NCI-H748 treated with DMSO at 0.1 percent for 48 hours (cell line): Measurements from ENCODE around the gene C17orf50.
"Not testable (repeated sequence)": the region's sequence is repeated elsewhere in the genome, so short reads cannot be mapped to it uniquely, and the experiment has no call there.

Source experiments
- DNase-seq: peaks from one replicate; lab custom pipeline; 2025; lab: John Stamatoyannopoulos, UW

C17orf50 gene

GRCh38 chr17:35734396-35734795 is 26.3 kb upstream of the C17orf50 start:
- DNase-seq: no peak

GRCh38 chr17:35735036-35735805 is 25.5 kb upstream of the C17orf50 start:
- DNase-seq: no peak

- DNase-seq: no peak
Measured at GRCh38 chr17:35736236-35736635, 24.5 kb upstream of the C17orf50 start.

- DNase-seq: no peak
Measured at GRCh38 chr17:35738519-35739133, 22.1 kb upstream of the C17orf50 start.

DNA sequence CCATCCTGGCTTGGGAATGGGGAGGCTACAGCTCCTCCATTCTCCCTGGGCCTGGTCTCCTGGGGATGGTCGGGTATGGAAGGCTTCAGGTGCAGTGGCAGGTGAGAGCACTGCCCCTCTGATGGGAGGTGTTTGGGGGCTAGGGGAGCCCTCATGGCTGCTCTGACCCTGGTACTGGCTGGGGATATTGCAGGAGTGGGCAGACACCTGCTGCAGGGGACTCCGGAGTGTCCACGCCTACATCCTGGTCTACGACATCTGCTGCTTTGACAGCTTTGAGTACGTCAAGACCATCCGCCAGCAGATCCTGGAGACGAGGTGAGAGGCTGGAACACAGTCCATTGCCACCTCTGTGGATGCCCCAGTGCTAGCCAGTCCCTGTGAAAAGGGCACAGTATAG is 20.5 kb upstream of the C17orf50 start:
- no peak for DNase-seq

GRCh38 chr17:35740997-35741931 is 19.4 kb upstream of the C17orf50 start:
- no peak for DNase-seq

GRCh38 chr17:35742496-35742895 is 18.2 kb upstream of the C17orf50 start:
- no peak for DNase-seq

GRCh38 chr17:35742896-35743477 is 17.7 kb upstream of the C17orf50 start:
- DNase-seq: no peak

DNA sequence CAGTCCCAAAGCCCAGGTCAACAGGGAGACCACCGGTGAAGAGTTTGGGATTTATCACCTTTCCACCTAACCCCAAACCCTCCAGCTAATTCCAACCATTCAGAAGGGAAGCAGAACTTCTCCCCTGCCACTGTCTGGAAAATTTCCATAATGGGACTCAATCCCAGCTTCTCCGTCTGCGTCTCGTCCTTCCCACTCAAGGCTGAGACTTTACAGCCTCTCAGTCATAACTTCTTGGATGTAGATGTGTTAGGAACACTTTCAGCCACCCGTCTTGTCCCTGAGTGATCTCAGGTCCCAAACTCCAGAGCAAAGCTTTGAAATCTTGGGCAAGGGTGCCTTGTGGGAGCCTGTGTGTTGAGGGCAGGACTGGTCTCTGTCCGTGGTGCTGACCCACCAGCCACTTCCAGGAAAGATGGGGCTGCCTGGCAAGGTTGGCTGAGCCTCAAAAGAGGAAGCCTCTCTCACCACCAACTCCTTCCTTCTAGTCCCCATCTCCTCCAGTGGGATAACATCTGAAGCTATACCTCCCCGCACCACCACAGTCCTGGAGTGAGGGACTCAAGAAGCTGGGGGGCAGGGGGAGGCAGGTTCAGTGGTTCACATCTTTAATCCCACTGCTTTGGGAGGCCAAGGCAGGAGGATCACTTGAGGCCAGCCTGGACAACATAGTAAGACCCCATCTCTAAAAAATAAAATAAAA is 16.9 kb upstream of the C17orf50 start:
- DNase-seq: no peak

- no peak for DNase-seq
Measured at GRCh38 chr17:35744830-35745229, 15.9 kb upstream of the C17orf50 start.

DNA sequence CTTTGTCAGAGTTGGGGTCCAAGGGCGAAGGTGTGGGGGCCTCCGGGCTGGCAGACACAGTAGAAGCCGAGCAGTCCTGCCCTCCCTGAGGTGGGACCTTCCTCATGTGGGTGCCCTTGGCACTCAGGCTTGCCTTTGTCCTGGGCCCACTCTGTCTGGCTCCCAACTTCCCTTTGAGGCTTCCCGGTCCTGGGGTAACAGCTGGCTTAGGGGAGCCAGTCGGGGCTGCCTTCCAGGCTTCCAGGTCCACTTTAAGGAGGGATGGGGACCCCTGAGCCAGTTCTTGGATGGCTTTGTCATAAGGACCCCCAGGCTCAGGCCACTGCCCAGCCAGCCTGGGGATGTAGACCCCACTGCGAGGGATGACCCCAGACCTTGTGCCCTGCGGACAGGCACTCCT is 15.4 kb upstream of the C17orf50 start:
- no peak for DNase-seq

GRCh38 chr17:35745749-35746320 is 14.9 kb upstream of the C17orf50 start:
- no peak for DNase-seq

DNA sequence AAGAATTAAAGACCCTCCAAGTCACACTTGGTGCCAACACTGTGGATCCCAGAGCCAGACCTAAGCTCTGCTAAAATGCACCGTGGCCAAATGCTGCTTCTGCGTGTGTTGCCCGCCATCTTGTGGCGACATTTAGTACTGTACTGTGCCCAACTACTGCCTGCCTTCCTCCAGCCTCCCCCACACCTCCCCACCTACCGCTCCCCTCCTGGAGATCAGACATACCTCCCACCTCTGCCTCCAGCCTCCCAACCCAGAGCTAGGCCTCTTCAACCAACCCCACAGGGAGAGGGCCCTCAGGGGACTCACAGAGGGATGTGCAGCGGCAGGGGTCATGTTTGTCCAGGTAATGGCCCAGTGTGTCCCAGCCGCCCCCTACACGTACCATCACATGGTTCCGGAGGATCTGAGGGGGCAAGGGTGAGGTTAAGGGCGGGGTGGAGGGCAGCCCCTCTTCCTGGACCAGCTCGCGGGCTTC is 13.1 kb upstream of the C17orf50 start:
- peak; percentile 44 for DNase-seq

DNA sequence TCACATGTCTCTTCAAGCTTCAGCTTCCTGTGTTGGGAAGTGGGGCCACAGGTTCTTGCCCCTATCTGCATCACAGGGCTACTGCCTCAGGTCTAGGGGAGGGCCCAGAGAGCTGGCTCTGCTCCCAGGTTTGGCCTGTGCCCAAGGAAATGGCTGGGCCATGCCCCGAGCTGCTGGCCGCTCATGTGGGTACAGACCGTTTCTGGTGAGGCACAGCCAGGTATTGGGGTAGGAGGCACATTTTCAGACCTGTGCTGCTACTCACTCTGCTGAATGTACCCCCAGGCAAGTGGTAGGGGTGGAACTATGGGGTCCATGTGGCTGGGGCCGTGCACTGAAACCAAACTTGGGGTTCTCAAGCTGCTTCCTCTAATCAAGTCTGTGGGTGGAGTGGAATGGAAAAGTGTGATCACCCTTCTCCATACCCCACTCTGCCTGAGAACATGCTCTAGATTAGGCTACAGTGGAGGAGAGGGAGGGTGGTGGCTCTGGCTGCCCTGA is 12.3 kb upstream of the C17orf50 start:
- DNase-seq: no peak

- no peak for DNase-seq
Measured at GRCh38 chr17:35748979-35749378, 11.7 kb upstream of the C17orf50 start.

DNA sequence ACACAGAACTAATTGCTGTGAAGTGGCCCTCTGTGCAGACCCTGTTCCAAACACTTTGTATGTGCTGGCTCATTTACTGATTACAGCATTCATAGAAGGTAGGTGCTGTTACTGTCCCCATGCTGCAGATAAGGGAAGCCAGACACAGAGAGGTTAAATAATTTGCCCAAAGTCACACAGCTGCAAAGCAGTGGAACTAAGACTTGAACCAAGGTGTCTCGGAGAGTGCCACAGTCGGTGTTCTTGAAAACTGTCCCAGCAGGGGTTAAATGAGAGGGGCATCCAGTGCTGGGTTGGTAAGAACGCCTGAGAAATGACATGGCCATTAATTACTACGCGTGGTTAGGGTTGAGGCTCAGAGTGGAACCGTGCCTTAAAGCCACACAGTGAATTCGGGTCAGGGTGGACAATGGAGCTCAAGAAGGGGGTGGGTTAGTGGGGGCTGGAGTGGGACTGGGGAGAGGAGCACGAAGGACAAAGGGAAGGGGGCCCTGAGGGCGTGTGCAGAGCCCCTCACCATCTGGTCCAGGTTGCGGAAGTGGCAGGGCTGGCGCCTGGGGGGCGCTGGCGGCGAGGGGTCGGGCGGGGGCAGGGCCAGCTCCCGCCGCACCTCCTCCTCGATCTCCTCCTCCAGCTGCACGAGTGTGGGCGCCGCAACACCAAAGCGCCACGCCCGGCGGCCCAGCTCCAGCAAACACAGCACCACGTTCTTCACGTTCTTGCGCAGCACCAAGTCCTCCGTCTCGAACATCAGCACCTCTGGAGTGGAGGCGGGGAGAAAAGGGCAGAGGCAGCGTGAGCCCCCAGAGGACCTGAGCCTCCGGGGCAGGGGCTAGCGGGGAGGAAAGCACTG is 10.9 kb upstream of the C17orf50 start:
- DNase-seq: no peak

DNA sequence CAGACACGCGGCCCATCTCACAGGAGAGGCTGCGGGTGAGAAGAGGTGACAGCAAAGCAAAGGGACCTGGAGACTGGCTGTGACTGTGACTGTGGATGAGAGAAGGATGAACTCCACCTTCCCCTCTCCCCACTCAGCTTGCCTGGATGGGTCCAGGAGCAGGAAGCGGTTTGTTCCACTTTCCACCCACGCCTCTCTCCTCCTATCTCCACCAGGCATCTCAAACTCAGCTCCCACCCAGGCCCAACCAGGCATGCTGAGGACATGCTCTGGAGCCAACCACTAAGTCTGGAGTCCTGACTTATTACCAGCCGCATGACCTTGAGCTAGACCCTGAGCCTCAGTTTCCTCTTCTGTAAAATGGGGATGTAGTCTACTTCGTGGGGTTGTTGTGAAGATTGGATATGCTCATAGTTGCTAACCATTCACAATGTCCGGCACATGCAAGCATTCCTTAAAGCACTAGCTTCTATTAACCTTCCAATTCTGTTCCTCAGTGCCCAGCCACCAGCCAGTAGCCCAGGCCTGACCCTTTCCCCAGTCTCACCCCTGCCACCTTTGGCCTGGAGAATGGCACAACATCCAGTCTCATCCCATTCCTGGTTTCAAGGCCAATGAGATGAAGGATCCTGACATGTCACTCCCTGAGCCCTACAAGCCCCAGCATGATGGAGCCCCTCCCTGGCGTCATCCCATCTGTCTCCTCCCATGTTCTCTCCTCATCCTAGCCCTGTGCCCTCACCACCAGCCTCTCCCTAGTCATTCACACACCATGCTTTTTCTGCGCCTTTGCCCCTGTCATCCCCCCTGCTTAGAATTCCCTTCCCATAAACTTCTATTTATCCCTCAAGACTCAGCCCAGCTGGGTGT is 9.9 kb upstream of the C17orf50 start:
- no peak for DNase-seq

GRCh38 chr17:35751541-35751940 is 9.1 kb upstream of the C17orf50 start:
- DNase-seq: not testable (repeated sequence)

- no peak for DNase-seq
Measured at GRCh38 chr17:35752471-35752870, 8.2 kb upstream of the C17orf50 start.
